Stimulated activated CD8-positive, alpha-beta memory T cell treated with anti-CD3 and anti-CD28 coated beads, Interleukin-7, amount 100 ng/mL, for 48 hours (primary cell): ENCODE results near the gene UPF3A.

Experiments
- DNase-seq, 2 donors: peaks; one replicate each; pipeline ENCODE4 v3.0.0-alpha.2; 2020; ENCODE audit warnings: low read depth in 1 of 2; ENCODE audit errors: extremely low read depth in 1 of 2

UPF3A gene

GRCh38 chr13:114303700-114304327, 22.4 kb downstream of the UPF3A start:
- DNase-seq = no peak

DNA sequence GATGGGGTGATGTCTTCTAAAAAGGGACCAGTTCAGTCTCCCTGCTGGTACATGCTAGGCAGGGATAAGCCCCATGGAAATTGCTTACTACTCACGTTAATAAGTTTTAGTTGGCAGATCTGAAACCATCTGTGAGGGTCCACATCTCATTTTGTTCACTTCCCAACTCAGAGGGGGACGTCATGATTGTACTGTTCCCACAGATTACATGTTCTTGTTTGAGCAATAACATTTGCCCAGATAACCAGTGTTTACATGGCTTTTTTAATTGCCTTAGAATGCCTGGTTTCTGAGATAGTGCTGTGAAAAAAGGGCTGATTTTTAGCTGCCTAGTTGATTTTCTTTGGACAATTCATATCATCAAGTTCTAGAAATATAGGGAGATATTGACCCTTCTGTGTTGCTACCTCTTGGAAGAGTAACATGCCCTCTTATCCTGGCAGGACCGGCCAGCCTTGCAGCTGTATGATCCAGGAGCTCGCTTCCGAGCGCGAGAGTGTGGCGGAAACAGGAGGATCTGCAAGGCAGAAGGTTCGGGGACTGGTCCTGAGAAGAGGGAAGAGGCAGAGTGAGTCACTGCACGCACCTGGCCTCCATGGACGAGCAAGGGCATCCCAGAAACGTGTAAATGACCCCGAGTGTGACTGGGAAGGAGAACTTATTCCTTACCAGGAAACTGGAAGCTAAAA, 23.1 kb downstream of the UPF3A start:
- no peak for DNase-seq

DNA sequence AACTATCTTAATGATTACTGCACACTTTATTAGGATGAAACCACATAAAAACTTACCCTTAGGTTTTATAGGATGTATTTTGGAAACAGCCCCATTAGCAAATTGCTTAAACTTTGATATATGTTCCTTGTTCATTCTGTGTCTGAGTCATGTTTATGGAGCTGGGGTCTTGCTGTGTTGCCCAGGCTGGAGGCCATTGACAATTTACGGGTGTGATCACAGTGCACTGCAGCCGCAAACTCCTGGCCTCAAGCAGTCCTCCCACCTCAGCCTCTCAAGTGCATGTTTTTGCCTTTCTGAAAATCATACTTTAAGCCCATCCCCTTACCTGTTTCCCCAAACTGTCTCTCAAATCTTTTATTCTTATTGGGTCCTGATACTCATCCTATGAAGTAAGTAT, 27.7 kb downstream of the UPF3A start:
- no peak for DNase-seq

- DNase-seq = no peak
Measured at GRCh38 chr13:114309806-114310410, 28.5 kb downstream of the UPF3A start.

- DNase-seq = no peak
Measured at GRCh38 chr13:114310956-114311355, 29.6 kb downstream of the UPF3A start.

- DNase-seq = no peak
Measured at GRCh38 chr13:114311387-114311786, 30.0 kb downstream of the UPF3A start.

DNA sequence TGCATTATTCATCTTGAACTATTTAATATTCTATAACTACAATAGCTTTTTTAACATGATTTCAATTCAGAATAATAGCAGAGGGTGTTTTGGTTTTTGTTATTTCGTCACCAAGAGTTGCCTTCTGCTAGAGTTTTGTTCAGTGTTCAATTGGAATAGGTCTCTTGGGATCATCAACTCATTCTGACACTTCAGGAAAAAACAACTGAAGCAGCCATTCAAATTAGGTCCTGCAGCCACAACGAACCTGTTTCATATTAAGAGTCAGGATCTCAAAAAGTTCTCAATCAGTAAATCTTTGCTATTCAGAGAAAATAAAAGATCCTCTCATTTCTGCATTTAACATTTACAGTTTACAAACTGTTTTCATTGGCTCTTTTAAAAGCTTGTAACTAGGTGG, 30.5 kb downstream of the UPF3A start:
- DNase-seq = no peak

DNA sequence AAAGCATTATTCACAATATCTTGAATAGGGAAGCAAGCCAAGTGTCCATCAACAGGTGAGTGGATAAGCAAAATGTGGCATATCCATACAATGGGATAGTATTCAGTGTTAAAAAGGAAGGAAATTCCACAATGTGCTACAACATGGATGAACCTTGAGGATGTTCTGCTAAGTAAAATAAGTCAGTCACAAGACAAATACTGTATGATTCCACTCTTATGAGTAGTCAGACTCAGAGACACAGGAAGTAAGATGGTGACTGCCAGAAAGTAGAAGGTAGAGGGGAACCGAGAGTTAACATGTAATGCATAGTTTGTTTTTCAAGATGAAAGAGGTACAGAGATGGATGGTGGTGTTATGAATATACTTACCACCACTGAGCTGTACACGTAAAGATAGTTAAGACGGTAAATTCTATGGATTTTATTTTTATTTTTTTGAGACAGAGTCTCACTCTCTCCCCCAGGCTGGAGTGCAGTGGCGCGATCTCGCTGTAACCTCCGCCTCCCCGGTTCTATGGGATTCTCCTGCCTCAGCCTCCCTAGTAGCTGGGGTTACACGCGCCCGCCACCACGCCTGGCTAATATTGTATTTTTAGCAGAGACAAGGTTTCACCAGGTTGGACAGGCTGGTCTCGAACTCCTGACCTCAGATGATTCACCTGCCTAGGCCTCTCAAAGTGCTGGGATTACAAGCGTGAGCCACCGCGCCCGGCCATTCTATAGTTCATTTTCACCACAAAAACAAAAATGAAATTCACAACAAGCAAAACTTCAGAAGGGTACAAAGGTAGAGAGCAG, 31.9 kb downstream of the UPF3A start:
- peak in 1 of 2 donors; percentile 39 for DNase-seq

DNA sequence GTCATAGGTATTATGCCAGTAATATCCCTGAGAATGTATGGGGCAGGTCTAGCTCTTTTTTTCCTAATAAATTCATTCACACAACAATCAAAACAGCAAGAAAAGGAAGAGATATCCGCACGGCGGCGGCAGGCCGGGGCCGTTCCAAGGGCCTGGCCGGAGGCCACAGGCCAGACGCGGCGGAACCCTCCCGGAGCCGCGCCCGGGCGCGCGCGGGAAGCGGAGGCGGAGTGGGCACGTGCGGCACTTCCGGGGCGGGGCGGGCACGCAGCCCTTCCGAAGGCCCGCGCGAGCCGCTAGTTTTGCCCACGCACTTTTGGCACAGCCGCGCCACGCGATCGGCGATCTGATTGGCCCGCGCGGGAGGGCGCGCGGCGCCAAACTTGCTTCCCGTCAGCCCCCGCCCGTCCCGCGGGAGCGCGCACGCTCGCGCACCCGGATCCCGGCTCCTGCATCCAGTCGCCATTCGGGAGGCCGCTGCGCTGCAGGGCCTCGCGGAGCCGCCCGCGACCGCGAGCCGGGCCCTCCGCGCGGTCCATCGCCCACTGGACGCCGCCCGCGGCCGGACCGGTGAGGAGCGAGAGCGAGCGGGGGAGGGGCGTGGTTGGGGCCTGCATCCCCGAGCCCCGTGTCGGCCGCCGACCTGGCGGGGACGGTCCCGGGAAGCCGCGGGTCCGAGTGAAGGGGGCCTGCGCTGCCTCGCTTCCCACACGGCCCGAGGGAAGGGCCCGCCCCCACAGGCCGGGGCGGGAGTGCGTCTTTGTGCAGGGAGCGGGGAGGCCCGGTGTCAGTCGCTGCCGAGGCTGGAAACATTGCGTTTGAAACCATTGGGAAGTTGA, 32.9 kb downstream of the UPF3A start, which contains the start of gene CHAMP1:
Gene CHAMP1, plus strand, starts transcription at position 430 of the 839 bp plus-strand sequence. CDS start 9,340 bp downstream, outside the sequence.
- DNase-seq = peak; percentile 90 to 94

DNA sequence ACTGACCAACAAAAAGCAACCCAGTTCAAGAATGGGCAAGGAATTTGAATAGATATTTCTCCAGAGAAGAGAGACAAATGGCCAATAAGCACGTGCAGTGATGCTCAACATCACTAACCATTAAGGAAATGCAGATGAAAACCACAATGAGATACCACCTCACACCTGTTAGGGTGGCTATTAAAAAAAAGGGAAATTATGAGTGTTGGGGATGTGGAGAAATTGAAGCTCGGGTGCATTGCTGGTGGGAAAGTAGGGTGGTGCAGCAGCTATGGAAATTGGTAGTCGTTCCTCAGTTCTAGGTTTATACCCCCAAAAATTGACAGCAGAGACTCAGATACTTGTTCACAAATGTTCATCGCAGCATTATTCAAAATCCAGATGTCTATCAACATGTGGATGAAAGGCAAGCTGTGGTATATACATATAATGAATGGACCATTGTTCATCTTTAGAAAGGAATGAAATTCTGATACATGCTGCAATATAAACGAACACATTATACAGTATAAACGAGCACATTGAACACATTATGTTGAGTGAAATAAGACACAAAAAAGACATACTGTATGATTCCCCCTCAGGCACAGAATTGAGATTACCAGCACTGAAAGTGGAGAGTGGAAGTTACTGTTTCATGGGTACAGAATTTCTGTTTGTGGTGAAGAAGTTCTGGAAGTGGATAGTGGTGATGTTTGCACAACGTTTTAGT, 33.8 kb downstream of the UPF3A start:
- no peak for DNase-seq

DNA sequence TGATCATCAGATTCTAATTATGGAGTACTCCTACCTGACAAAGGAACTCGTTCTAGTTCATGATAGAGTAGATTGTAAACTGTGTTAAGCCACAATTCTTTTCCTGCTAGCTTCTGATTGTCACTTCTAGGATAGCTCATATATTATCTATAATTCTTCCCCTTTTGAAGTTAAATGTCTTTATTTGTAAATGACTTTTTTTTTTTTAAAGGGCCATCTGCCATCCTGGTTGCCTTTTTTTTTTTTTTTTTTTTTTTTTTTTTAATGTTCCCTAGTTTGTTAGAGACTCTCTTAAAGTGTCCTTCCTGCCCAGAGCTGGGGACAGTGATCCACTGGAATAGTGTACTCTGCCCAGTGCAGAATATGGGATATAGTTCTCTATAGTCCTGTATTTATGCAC, 37.2 kb downstream of the UPF3A start:
- no peak for DNase-seq

DNA sequence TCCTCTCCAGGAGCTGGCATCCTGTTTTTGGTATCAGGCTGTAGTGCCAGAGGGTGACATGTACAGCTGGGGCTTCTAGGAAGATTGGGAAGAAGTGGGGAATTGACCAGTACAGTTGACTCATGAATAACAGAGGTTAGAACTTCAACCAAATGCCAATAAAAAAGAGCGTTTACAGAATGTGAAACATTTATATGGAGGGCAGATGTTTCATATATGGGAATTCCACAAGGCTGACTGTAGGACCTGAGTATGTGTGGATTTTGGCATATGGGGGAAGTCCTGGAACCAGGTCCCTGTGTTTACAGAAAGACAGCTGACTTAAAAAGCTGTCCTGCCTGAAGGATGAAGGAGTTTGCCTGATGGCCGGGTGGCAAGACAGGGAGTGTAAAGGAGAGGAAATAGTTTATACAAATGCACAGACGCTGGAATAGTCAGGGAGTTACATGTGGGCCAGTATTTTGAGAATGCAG, 38.1 kb downstream of the UPF3A start:
- DNase-seq = no peak

GRCh38 chr13:114320065-114320464, 38.7 kb downstream of the UPF3A start:
- no peak for DNase-seq

DNA sequence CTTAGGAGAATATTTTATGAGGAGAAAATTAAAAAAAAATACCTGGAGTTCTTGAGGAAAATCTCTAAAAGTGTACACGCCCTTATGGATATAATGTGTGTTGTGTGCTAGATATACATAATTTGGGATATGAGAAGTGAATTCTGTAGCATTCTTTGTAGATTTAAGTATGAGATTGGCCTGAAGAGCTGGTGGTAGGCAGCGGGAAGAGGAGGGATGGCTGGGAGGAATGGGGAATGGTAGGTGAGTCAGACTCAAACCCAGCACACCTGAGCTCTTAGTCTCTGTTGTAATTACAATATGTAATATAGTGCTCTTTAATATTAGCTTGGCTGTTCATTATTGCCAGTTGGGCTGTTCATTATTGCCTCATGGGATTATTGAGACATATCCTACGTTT, 39.9 kb downstream of the UPF3A start:
- DNase-seq = no peak

GRCh38 chr13:114323349-114323748, 41.9 kb downstream of the UPF3A start:
- DNase-seq = no peak

DNA sequence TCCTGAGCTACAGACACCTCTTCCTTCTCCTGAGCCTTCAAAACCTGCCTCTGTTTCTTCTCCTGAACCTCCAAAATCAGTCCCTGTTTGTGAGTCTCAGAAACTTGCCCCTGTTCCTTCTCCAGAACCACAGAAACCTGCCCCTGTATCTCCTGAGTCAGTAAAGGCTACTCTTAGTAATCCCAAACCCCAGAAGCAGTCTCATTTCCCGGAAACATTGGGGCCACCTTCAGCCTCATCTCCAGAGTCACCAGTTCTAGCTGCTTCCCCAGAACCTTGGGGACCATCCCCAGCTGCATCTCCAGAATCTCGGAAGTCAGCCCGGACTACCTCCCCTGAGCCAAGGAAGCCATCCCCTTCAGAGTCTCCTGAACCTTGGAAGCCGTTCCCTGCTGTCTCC, 42.9 kb downstream of the UPF3A start:
- peak in 1 of 2 donors; percentile 8 for DNase-seq

DNA sequence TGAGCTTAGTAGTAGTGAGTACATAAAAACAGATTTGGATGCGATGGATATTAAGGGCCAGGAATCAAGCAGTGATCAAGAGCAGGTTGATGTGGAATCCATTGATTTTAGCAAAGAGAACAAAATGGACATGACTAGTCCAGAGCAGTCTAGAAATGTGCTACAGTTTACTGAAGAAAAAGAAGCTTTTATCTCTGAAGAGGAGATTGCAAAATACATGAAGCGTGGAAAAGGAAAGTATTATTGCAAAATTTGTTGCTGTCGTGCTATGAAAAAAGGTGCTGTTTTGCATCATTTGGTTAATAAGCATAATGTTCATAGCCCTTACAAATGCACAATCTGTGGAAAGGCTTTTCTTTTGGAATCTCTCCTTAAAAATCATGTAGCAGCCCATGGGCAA, 44.3 kb downstream of the UPF3A start:
- no peak for DNase-seq

DNA sequence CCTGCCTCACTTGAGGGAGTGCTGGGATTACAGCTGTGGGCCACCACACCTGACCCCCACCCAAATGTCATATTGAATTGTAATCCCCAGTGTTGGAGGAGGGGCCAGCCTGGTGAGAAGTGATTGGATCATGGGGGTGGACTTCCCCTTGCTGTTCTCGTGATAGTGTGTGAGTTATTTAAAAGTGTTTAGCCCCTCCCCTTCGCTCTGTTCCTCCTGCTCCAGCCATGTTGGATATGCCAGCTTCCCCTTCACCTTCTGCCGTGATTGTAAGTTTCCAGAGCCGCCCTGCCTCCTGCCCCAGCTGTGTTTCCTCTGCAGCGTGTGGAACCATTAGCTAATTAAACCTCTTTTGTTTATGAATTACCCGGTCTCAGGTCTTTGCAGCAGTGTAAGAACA, 46.6 kb downstream of the UPF3A start:
- no peak for DNase-seq

DNA sequence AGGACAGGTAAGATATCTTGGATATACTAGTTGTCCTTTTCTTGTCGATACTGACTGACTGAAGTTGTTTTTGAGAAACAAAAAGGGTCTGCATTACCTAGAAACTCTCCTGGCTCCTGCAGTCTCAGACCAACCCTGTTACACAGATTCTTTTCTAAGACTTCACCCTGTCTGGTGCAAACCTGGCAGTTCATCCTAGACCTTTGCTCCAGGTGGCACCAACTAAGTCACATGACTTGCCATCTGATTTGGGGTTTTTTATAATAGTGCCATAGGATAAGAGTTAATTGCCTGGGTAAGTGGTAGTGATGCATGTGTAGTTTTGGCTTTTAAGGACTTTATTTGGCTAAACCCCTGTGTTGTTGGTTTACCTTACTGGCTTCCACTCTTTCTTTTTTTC, 47.2 kb downstream of the UPF3A start:
- no peak for DNase-seq

GRCh38 chr13:114330086-114330485, 48.7 kb downstream of the UPF3A start:
- DNase-seq = no peak
